Adrenal gland (tissue), 5 donors: ENCODE measurements around the gene MTA3.

Experiments
- POLR2A ChIP-seq, 2 donors: fragments of 450-650 bp; IDR thresholded peaks; one replicate each; pipeline ENCODE4 v1.6.1; 2017; ENCODE audit warnings: antibody characterized with exemption in 2 of 2, mild to moderate bottlenecking in 2 of 2, moderate library complexity in 1 of 2
- TF ChIP-seq, protein P1 (sequence below), 6 experiments: fragments of 450-650 bp in 4 of 6; fragments of 200-600 bp in 2 of 6; sonication (generic) in 1 of 6; IDR thresholded peaks; 1 replicate in 5 of 6; 2 replicates in 1 of 6; pipeline versions ENCODE4 v1.5.1 to v1.8.0; 2016 to 2021; ENCODE audit warnings: antibody characterized with exemption in 6 of 6, mild to moderate bottlenecking in 2 of 6, moderate library complexity in 1 of 6
- donor health status: DM: no; HTN: no; CAD: no.

DNA sequence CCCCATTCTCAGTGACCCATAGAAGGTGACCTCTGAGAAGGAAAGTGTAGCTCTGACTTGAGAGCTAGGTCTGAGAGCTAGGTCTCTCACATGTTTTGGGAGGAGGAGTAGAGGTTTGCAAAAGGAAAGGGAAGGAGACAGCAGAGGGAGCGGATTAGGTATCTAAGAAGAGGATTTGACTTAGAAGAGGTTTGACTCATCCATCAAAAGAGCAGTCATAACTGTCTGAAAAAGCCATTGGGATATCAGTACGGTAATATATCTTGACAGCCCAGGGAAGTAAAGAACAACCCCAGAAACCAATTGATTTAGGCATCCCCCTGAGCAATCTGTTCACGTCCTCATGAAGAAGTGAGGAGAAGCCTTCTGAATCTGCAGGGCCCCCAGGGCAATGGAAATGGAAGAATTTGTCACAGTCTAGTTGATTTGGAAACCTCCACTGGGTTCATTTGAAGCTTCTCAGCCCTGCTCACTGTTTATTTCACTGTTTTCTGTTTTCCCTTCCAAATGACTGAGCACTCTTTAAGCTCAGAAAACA is 176.2 kb downstream of the MTA3 start:
- TF ChIP-seq POLR2A (IDR thresholded peaks at IDR 0.05): no peak
- TF ChIP-seq, protein P1, sequence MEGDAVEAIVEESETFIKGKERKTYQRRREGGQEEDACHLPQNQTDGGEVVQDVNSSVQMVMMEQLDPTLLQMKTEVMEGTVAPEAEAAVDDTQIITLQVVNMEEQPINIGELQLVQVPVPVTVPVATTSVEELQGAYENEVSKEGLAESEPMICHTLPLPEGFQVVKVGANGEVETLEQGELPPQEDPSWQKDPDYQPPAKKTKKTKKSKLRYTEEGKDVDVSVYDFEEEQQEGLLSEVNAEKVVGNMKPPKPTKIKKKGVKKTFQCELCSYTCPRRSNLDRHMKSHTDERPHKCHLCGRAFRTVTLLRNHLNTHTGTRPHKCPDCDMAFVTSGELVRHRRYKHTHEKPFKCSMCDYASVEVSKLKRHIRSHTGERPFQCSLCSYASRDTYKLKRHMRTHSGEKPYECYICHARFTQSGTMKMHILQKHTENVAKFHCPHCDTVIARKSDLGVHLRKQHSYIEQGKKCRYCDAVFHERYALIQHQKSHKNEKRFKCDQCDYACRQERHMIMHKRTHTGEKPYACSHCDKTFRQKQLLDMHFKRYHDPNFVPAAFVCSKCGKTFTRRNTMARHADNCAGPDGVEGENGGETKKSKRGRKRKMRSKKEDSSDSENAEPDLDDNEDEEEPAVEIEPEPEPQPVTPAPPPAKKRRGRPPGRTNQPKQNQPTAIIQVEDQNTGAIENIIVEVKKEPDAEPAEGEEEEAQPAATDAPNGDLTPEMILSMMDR (IDR thresholded peaks at IDR 0.05): no peak
